ENCODE results near the gene WDR5. TPM values are rescaled to one million over a fixed set of nuclear protein-coding genes. Genes with fewer than 3 reads are reported as not detected.
"Not testable (repeated sequence)": the region's sequence is repeated elsewhere in the genome, so short reads cannot be mapped to it uniquely, and the experiment has no call there.

WDR5 gene
- total and polyA plus RNA-seq, 9 donors = 8.7 to 33.5 (median 28.4) TPM

DNA sequence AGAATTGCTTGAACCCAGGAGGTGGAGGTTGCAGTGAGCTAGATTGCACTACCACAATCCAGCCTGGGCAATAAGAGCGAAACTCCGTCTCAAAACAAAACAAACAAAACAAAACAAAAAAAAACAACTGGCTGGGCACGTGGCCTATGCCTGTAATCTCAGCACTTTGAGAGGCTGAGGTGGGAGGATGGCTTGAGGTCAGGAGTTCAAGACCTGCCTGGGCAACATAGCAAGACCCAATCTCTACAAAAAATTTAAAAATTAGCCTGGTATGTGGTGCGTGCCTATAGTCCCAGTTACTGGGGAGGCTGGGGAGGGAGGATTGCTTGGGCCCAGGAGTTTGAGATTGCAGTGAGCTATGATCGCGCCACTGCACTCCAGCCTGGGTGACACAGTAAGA is 23.3 kb upstream of the WDR5 start:
- intact Hi-C loops (cut with DNase I) = no loop called here
- H3K27ac ChIP-seq = no peak overlapping the region
- TF ChIP-seq POLR2A (IDR thresholded peaks at IDR 0.05) = no peak
- TF ChIP-seq EP300 (IDR thresholded peaks at IDR 0.05) = no peak
- TF ChIP-seq, protein P1, sequence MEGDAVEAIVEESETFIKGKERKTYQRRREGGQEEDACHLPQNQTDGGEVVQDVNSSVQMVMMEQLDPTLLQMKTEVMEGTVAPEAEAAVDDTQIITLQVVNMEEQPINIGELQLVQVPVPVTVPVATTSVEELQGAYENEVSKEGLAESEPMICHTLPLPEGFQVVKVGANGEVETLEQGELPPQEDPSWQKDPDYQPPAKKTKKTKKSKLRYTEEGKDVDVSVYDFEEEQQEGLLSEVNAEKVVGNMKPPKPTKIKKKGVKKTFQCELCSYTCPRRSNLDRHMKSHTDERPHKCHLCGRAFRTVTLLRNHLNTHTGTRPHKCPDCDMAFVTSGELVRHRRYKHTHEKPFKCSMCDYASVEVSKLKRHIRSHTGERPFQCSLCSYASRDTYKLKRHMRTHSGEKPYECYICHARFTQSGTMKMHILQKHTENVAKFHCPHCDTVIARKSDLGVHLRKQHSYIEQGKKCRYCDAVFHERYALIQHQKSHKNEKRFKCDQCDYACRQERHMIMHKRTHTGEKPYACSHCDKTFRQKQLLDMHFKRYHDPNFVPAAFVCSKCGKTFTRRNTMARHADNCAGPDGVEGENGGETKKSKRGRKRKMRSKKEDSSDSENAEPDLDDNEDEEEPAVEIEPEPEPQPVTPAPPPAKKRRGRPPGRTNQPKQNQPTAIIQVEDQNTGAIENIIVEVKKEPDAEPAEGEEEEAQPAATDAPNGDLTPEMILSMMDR (IDR thresholded peaks at IDR 0.05) = no peak
- no peak for DNase-seq
- no peaks in the 10 kb centered on the region for H3K36me3 ChIP-seq
- no peaks in the 10 kb centered on the region for H3K27me3 ChIP-seq
- no peaks in the 10 kb centered on the region for H3K9me3 ChIP-seq
- WGBS, 3 donors = 68 to 81% (median 75%) methylated on average over 6 of the region's 6 CpGs
- no peaks in the 10 kb centered on the region for H3K4me1 ChIP-seq (ENCODE audit: insufficient read depth)
- H3K4me3 ChIP-seq = no peak overlapping the region

DNA sequence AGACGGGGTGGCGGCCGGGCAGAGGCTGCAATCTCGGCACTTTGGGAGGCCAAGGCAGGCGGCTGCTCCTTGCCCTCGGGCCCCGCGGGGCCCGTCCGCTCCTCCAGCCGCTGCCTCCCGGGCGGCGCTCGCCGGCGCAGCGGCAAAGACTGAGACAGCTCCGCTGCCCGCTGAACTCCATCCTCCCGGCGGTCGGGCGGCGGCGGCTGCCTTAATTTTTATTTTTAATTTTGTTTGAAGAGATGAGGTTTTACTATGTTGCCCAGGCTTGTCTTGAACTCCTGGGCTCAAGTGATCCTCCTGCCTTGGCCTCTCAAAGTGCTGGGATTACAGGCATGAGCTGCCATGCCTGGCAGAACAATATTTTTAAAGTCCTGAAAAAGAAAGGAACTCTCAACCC is 16.9 kb upstream of the WDR5 start:
- intact Hi-C loops (cut with DNase I); H3K36me3 ChIP-seq; H3K27me3 ChIP-seq; H3K9me3 ChIP-seq; H3K4me1 ChIP-seq (ENCODE audit: insufficient read depth); H3K27ac ChIP-seq; H3K4me3 ChIP-seq; DNase-seq: not testable (repeated sequence)
- 95 to 98% (median 96%) methylated on average over 11 to 21 of the region's 26 CpGs for WGBS, 3 donors

DNA sequence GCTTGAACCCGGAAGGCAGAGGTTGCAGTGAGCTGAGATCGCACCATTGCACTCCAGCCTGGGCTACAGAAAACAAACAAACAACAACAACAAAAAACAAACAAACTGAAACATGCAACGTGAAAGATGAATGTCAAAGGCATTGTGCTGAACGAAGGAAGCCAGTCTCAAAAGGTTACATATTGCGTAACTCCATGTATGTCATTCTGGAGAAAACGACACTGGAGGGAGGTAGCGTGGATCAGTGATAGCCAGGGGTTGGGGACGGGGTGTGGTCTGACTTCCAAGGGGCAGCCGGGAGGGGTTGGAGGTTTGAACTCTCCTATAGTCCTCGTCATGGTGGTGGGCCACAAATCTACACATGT is 12.1 kb upstream of the WDR5 start:
- no peaks in the 10 kb centered on the region for H3K9me3 ChIP-seq
- no peaks in the 10 kb centered on the region for H3K27me3 ChIP-seq
- no peak overlapping the region for H3K27ac ChIP-seq
- H3K36me3 ChIP-seq = no peaks in the 10 kb centered on the region
- no peak overlapping the region for H3K4me3 ChIP-seq
- WGBS, 3 donors = 77 to 81% (median 78%) methylated on average over 10 of the region's 10 CpGs
- no peak for DNase-seq
- TF ChIP-seq POLR2A (IDR thresholded peaks at IDR 0.05) (no peak), EP300 (IDR thresholded peaks at IDR 0.05) (no peak)
- TF ChIP-seq, protein P1 (IDR thresholded peaks at IDR 0.05) = no peak
- no peaks in the 10 kb centered on the region for H3K4me1 ChIP-seq (ENCODE audit: insufficient read depth)
- intact Hi-C loops (cut with DNase I) = no loop called here

DNA sequence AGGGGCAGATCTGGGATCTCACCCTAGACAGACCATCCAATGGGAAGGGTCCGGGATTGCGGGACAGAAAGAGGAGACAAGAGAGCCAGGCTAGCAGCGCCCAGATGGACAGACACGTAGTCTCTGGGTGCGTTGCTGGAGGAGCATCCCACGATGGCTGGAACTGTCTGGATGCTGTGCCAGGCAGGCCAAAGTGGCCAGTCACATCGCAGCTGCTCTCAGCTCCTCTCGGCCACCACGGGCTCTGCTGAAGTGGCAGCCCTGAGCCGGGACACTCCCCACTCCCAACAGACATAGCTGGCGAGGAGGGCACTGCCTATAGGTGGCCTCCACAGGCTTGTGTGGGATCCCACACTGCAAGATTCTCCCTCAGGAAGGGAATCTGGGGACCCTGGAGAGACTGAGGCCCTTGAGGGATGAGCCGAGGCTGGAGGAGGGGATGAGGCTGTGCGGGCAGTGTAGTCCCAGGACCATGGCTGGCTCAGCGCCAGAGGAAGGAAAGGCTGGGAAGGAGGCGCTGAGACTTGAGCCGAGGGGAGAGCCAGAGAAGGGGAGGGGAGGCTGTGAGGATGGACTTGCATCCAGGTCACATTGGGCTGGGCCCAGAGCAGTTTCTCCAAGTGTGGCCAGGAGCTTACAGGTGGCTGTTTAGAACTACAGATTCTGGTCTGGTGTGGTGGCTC is 10.3 kb upstream of the WDR5 start:
- Histone ChIP-seq H3K4me3 (no peak overlapping the region), H3K27me3 (no peaks in the 10 kb centered on the region), H3K4me1 (ENCODE audit: insufficient read depth) (no peaks in the 10 kb centered on the region), H3K9me3 (no peaks in the 10 kb centered on the region), H3K27ac (no peak overlapping the region), H3K36me3 (no peaks in the 10 kb centered on the region)
- intact Hi-C loops (cut with DNase I) = no loop called here
- 54 to 62% (median 60%) methylated on average over 16 of the region's 16 CpGs for WGBS, 3 donors
- TF ChIP-seq EP300 (IDR thresholded peaks at IDR 0.05) (no peak), POLR2A (IDR thresholded peaks at IDR 0.05) (no peak)
- TF ChIP-seq, protein P1 (IDR thresholded peaks at IDR 0.05) = no peak
- DNase-seq = no peak

DNA sequence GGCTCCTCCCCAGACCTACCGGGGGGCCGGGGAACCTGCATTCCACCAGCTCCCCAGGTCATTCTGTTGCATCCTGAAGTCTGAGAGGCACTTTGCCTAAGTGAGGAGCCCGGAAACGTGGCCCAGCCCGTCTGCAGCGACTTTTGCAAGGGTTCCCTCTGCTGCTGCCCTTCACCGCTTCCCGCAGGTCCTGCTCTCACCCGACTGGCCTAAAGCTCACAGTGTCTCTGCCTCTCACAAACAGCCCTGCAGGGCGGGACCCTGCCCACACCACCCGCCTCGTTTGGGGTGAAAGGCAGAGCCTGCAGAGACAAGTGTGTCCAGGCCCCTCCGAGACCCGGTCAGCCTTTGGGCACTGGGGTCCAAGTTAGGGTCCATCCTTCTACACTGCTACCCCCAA is 9.5 kb upstream of the WDR5 start:
- intact Hi-C loops (cut with DNase I) = no loop called here
- WGBS, 3 donors = 82 to 85% (median 83%) methylated on average over 14 of the region's 14 CpGs
- no peaks in the 10 kb centered on the region for H3K27me3 ChIP-seq
- H3K4me1 ChIP-seq (ENCODE audit: insufficient read depth) = peaks cover 4% of the 10 kb centered on the region
- no peaks in the 10 kb centered on the region for H3K9me3 ChIP-seq
- H3K36me3 ChIP-seq = no peaks in the 10 kb centered on the region
- TF ChIP-seq EP300 (IDR thresholded peaks at IDR 0.05) = no peak
- TF ChIP-seq, protein P1 (IDR thresholded peaks at IDR 0.05) = no peak
- no peak for TF ChIP-seq POLR2A (IDR thresholded peaks at IDR 0.05)
- DNase-seq = no peak
- no peak overlapping the region for H3K27ac ChIP-seq
- no peak overlapping the region for H3K4me3 ChIP-seq

Measured in ovary (tissue), 9 donors.